CD4-positive, CD25-positive, alpha-beta regulatory T cell (primary cell): ENCODE results near the gene ABLIM1. TPM values are rescaled to one million over a fixed set of nuclear protein-coding genes. Genes with fewer than 3 reads are reported as not detected.

Experiments used
- ATAC-seq, 2 donors: fragments of 150-1000 bp; cut with Tn5 transposase; one replicate each; pipeline ENCODE4 v1.10.0; 2021; ENCODE audit warnings: low read depth in 2 of 2, moderate number of reproducible peaks in 2 of 2, moderate library complexity in 1 of 2
- DNase-seq, 3 donors: peaks; one replicate each; pipeline versions ENCODE4 v3.0.0 to v3.0.0-alpha.2; 2012 to 2022; ENCODE audit warnings: mixed read lengths in 1 of 3
- H3K27ac ChIP-seq: one replicate; pipeline ENCODE4 v1.7.0; 2013; ENCODE audit warnings: mild to moderate bottlenecking, low read length; ENCODE audit not compliant: insufficient read depth, poor library complexity, severe bottlenecking
- H3K27me3 ChIP-seq: one replicate; pipeline ENCODE4 v1.7.0; 2013; ENCODE audit warnings: low read length; ENCODE audit not compliant: control insufficient read depth, insufficient read depth
- H3K36me3 ChIP-seq: one replicate; pipeline ENCODE4 v1.7.0; 2013; ENCODE audit warnings: mild to moderate bottlenecking, low read length, moderate library complexity; ENCODE audit not compliant: control insufficient read depth, insufficient read depth
- H3K4me1 ChIP-seq: 2 replicates; pipeline ENCODE4 v1.7.0; 2013; ENCODE audit warnings: mild to moderate bottlenecking, low read length; ENCODE audit not compliant: insufficient read depth, control insufficient read depth, poor library complexity, severe bottlenecking
- H3K4me3 ChIP-seq: one replicate; pipeline ENCODE4 v1.7.0; 2013; ENCODE audit warnings: low read depth, mild to moderate bottlenecking, low read length, moderate library complexity
- H3K9me3 ChIP-seq, 2 experiments: 1 replicate in 1 of 2; 2 replicates in 1 of 2; pipeline ENCODE4 v1.7.0; 2013; ENCODE audit warnings: low read length in 2 of 2, mild to moderate bottlenecking in 1 of 2, moderate library complexity in 1 of 2; ENCODE audit not compliant: control insufficient read depth in 2 of 2
- H3K27ac Mint-ChIP-seq, 3 donors: one replicate each; pipeline ENCODE4 v1.8.0; 2020 to 2022; ENCODE audit warnings: mild to moderate bottlenecking in 3 of 3, mixed read lengths in 3 of 3, moderate library complexity in 2 of 3
- H3K27me3 Mint-ChIP-seq: one replicate; pipeline ENCODE4 v1.8.0; 2022; ENCODE audit warnings: mild to moderate bottlenecking, mixed read lengths
- H3K36me3 Mint-ChIP-seq: one replicate; pipeline ENCODE4 v1.8.0; 2020; ENCODE audit warnings: mixed read lengths
- H3K4me1 Mint-ChIP-seq, 4 donors: one replicate each; pipeline ENCODE4 v1.8.0; 2020 to 2022; ENCODE audit warnings: mixed read lengths in 4 of 4, mild to moderate bottlenecking in 1 of 4
- H3K4me3 Mint-ChIP-seq, 4 donors: one replicate each; pipeline ENCODE4 v1.8.0; 2020 to 2022; ENCODE audit warnings: mild to moderate bottlenecking in 4 of 4, mixed read lengths in 4 of 4, moderate library complexity in 3 of 4
- H3K9me3 Mint-ChIP-seq, 7 donors: one replicate each; pipeline ENCODE4 v1.8.0; 2020 to 2022; ENCODE audit warnings: mixed read lengths in 7 of 7, mild to moderate bottlenecking in 3 of 7, moderate library complexity in 2 of 7
- polyA plus RNA-seq, 4 donors: library from polyadenylated mRNA; unstranded; fragments of 300-500 nt; fragmentation: Illumina TruSeq; gene quantifications; one replicate each; pipeline ENCODE4 v1.2.3, GENCODE V29; 2021
- total RNA-seq: library from RNA; stranded (reverse); gene quantifications from one replicate; pipeline ENCODE4 v1.2.3, GENCODE V29; 2022

Gene ABLIM1
- total and polyA plus RNA-seq, 5 donors from 2014 or later, result 101 to 138 (median 131) TPM

DNA sequence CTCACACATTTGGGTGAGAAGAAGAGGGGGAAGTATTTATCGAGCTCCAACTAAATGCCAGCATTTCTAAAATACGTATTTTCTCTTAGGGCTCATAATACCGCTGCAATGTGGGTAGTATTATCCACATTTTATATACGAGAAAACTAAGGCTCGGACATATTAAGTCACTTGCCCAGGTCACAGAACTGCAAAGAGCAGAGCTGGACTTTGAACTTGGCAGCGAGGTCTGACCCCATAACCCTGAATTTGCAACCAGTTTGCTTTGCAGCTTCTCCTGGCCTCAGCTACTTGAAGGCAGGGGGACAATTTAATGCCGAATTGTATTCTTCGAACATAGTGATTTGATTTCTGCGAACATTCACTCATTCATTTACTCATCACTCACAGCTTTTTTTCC is 7.2 kb downstream of the ABLIM1 start:
- H3K36me3 Mint-ChIP-seq, result no peaks in the 10 kb centered on the region
- H3K27ac Mint-ChIP-seq, result no peak overlapping the region
- peaks cover 6 to 18% (median 7%) of the 10 kb centered on the region in 4 donors for H3K4me1 Mint-ChIP-seq

DNA sequence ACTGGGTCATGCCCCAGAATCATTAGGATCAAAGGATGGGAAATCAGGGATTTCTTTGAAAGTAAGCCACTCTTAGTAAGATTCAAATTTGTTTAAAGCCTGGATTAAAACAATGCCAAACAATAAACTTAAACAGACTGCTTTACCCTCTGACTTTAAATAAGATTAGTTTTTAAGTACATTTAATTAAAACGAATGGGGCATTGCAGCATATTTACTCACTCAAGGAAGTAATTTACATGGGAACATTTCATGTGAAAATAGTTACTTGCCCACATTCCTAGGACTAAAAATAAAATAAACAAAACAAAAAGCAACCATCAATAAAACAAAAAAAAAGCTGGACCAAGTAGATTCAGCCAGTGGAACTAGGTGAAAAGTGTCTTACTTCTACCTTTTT is 7.8 kb downstream of the ABLIM1 start:
- H3K27ac Mint-ChIP-seq, result no peak overlapping the region
- H3K9me3 ChIP-seq, result no peaks in the 10 kb centered on the region

More for the DNA sequence above, 7.2 kb downstream of the ABLIM1 start:
- Histone ChIP-seq H3K27ac (no peak overlapping the region), H3K36me3 (no peaks in the 10 kb centered on the region), H3K27me3 (no peaks in the 10 kb centered on the region), H3K4me3 (no peak overlapping the region), H3K4me1 (no peaks in the 10 kb centered on the region), H3K9me3 (no peaks in the 10 kb centered on the region)
- ATAC-seq (no peak), DNase-seq (no peak)
- no peaks in the 10 kb centered on the region for H3K27me3 Mint-ChIP-seq
- H3K9me3 Mint-ChIP-seq, result no peaks in the 10 kb centered on the region
- H3K4me3 Mint-ChIP-seq, result no peak overlapping the region

GRCh38 chr10:114649217-114649903 is 8.7 kb downstream of the ABLIM1 start:
- peaks cover 2 to 14% (median 7%) of the 10 kb centered on the region in 4 donors for H3K4me1 Mint-ChIP-seq
- no peaks in the 10 kb centered on the region for H3K4me1 ChIP-seq
- H3K9me3 ChIP-seq, result no peaks in the 10 kb centered on the region
- H3K27ac ChIP-seq, result no peak overlapping the region
- no peak overlapping the region for H3K4me3 ChIP-seq
- no peak overlapping the region for H3K4me3 Mint-ChIP-seq
- H3K9me3 Mint-ChIP-seq, result no peaks in the 10 kb centered on the region
- H3K36me3 Mint-ChIP-seq, result no peaks in the 10 kb centered on the region
- H3K36me3 ChIP-seq, result no peaks in the 10 kb centered on the region
- no peak overlapping the region for H3K27ac Mint-ChIP-seq
- no peaks in the 10 kb centered on the region for H3K27me3 ChIP-seq
- no peak for ATAC-seq
- no peaks in the 10 kb centered on the region for H3K27me3 Mint-ChIP-seq
- no peak for DNase-seq

More for the DNA sequence above, 7.8 kb downstream of the ABLIM1 start:
- no peaks in the 10 kb centered on the region for H3K36me3 ChIP-seq
- Mint-ChIP-seq H3K36me3 (no peaks in the 10 kb centered on the region), H3K4me1 (peaks cover 5 to 18% (median 8%) of the 10 kb centered on the region in 4 donors), H3K27me3 (no peaks in the 10 kb centered on the region), H3K4me3 (no peak overlapping the region), H3K9me3 (no peaks in the 10 kb centered on the region)
- no peak overlapping the region for H3K27ac ChIP-seq
- H3K27me3 ChIP-seq, result no peaks in the 10 kb centered on the region
- no peak for ATAC-seq
- no peaks in the 10 kb centered on the region for H3K4me1 ChIP-seq
- DNase-seq, result no peak
- H3K4me3 ChIP-seq, result no peak overlapping the region

GRCh38 chr10:114648368-114648767 is 9.7 kb downstream of the ABLIM1 start:
- no peaks in the 10 kb centered on the region for H3K9me3 ChIP-seq

GRCh38 chr10:114647545-114648138 is 10.4 kb downstream of the ABLIM1 start:
- no peak overlapping the region for H3K4me3 Mint-ChIP-seq

More at GRCh38 chr10:114648368-114648767, 9.7 kb downstream of the ABLIM1 start:
- H3K27ac ChIP-seq, result no peak overlapping the region
- Mint-ChIP-seq H3K9me3 (no peaks in the 10 kb centered on the region), H3K36me3 (no peaks in the 10 kb centered on the region), H3K4me3 (no peak overlapping the region), H3K27ac (no peak overlapping the region), H3K4me1 (peaks cover 2 to 14% (median 4%) of the 10 kb centered on the region in 4 donors), H3K27me3 (no peaks in the 10 kb centered on the region)
- no peaks in the 10 kb centered on the region for H3K36me3 ChIP-seq
- DNase-seq (no peak), ATAC-seq (no peak)
- H3K27me3 ChIP-seq, result no peaks in the 10 kb centered on the region
- H3K4me1 ChIP-seq, result no peaks in the 10 kb centered on the region
- no peak overlapping the region for H3K4me3 ChIP-seq

DNA sequence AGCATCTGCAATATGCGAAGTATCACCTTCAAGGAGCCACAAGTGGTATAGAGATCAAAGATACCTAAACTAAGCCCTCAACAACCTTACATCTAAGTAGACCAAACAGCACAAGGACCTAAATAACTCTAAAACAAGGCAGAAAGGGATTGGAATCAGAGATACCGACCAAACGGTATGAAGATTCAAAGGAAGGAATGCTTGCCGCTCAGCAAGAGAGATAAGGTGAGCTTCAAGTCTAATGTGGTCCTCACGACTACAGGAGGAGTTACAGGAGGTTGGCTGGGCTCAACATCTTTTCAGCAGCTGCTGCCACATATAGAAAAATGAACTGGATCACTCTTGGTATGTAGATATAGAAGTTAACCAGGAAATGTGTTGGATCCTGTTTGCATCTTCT is 11.6 kb downstream of the ABLIM1 start:
- no peaks in the 10 kb centered on the region for H3K27me3 ChIP-seq
- no peaks in the 10 kb centered on the region for H3K9me3 ChIP-seq
- no peaks in the 10 kb centered on the region for H3K4me1 ChIP-seq
- no peak overlapping the region for H3K4me3 Mint-ChIP-seq
- H3K27me3 Mint-ChIP-seq, result no peaks in the 10 kb centered on the region
- peaks cover 2 to 14% (median 4%) of the 10 kb centered on the region in 4 donors for H3K4me1 Mint-ChIP-seq
- H3K9me3 Mint-ChIP-seq, result peaks cover 0 to under 1% (median 0%) of the 10 kb centered on the region in 7 donors
- H3K27ac ChIP-seq, result no peak overlapping the region
- H3K4me3 ChIP-seq, result no peak overlapping the region
- peaks cover 2% of the 10 kb centered on the region for H3K36me3 Mint-ChIP-seq
- no peaks in the 10 kb centered on the region for H3K36me3 ChIP-seq
- H3K27ac Mint-ChIP-seq, result no peak overlapping the region
- DNase-seq (no peak), ATAC-seq (no peak)

More at GRCh38 chr10:114647545-114648138, 10.4 kb downstream of the ABLIM1 start:
- DNase-seq (no peak), ATAC-seq (no peak)
- Histone ChIP-seq H3K4me1 (no peaks in the 10 kb centered on the region), H3K27me3 (no peaks in the 10 kb centered on the region), H3K27ac (no peak overlapping the region), H3K4me3 (no peak overlapping the region), H3K36me3 (no peaks in the 10 kb centered on the region), H3K9me3 (no peaks in the 10 kb centered on the region)
- H3K27me3 Mint-ChIP-seq, result no peaks in the 10 kb centered on the region
- no peaks in the 10 kb centered on the region for H3K36me3 Mint-ChIP-seq
- no peak overlapping the region for H3K27ac Mint-ChIP-seq
- H3K9me3 Mint-ChIP-seq, result no peaks in the 10 kb centered on the region
- peaks cover 2 to 14% (median 4%) of the 10 kb centered on the region in 4 donors for H3K4me1 Mint-ChIP-seq

GRCh38 chr10:114645706-114646105 is 12.4 kb downstream of the ABLIM1 start:
- Mint-ChIP-seq H3K9me3 (peaks cover 0 to 2% (median 0%) of the 10 kb centered on the region in 7 donors), H3K27me3 (no peaks in the 10 kb centered on the region), H3K36me3 (peaks cover 3% of the 10 kb centered on the region), H3K4me3 (no peak overlapping the region), H3K27ac (no peak overlapping the region), H3K4me1 (peaks cover 2 to 14% (median 4%) of the 10 kb centered on the region in 4 donors)
- H3K27ac ChIP-seq, result no peak overlapping the region
- H3K9me3 ChIP-seq, result no peaks in the 10 kb centered on the region
- no peak overlapping the region for H3K4me3 ChIP-seq
- no peaks in the 10 kb centered on the region for H3K36me3 ChIP-seq
- no peaks in the 10 kb centered on the region for H3K27me3 ChIP-seq
- no peak for DNase-seq
- no peak for ATAC-seq
- H3K4me1 ChIP-seq, result no peaks in the 10 kb centered on the region
